GM19438 (cell line): Measurements from ENCODE around the gene REXO1.
"Not testable (repeated sequence)": the region's sequence is repeated elsewhere in the genome, so short reads cannot be mapped to it uniquely, and the experiment has no call there.

Experiments
- ATAC-seq: cut with Tn5 transposase; IDR thresholded peaks from one replicate; pipeline ENCODE4 v1.9.1; 2021; ENCODE audit warnings: low read depth; ENCODE audit not compliant: unreplicated experiment

Gene REXO1

DNA sequence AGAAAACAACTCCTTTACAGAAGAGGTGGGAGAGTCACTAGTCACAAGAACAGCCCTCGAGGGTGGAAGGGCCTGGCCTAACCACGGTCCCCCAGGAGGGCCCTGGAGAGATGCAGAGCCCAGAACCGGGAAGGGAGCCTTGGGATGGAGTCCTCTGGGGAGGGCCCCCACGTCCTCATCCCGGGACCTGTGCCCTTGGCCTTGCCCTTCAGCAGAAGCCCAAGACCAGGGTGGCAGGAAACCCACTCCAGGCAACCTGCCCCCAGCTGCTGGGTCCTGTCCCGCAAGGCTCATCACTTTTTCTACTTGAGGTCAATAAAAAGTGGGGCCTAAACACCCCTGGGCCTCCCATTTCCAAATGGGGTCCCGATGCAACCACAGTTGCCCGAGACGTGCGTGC lies 33.9 kb downstream of the REXO1 start:
- no peak for ATAC-seq

DNA sequence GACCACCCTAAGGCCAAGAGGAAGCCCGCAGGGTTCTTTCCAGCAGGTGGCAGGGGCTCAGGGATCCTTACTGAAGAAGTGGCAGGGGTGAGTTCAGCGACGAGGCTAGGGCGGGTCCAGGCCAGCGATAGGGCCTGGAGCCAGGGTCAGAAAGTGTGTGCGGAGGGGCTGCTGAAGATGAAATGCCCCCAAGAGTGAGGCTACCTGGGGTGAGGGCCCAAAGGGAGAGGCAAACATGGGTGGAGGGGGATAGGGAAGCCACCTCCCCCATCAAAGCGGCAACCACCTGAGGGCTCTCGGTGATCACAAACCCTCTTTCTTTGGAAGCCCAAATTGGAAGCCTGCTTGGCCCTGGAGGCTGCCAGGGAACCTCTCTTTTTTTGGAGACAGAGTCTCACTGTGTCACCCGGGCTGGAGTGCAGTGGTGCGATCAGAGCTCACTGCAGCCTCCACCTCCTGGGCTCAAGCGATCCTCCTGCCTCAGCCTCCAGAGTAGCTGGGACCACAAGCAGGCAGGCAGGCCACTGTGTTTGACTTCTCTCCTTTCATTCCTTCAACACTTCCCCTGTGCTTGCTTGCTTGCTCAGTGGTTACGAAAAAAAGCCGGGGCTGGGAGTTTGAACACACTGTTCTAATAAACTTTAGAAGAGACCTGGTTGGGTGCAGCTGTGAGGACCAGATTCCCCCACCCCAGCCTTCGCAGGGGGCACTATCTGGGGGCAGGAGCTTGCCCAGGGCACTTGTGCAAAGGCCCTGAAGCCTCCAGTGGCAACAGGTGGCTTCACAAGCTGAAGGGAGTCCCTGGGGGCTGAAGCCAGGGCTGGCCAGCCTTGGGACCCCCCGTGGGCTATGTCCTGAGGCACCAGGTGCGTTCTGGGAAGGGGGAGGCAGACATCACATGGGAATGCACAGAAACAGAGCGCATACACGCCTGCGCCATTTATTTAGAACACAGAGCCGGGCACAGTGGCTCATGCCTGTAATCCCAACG lies 34.8 kb downstream of the REXO1 start:
- ATAC-seq, result no peak

DNA sequence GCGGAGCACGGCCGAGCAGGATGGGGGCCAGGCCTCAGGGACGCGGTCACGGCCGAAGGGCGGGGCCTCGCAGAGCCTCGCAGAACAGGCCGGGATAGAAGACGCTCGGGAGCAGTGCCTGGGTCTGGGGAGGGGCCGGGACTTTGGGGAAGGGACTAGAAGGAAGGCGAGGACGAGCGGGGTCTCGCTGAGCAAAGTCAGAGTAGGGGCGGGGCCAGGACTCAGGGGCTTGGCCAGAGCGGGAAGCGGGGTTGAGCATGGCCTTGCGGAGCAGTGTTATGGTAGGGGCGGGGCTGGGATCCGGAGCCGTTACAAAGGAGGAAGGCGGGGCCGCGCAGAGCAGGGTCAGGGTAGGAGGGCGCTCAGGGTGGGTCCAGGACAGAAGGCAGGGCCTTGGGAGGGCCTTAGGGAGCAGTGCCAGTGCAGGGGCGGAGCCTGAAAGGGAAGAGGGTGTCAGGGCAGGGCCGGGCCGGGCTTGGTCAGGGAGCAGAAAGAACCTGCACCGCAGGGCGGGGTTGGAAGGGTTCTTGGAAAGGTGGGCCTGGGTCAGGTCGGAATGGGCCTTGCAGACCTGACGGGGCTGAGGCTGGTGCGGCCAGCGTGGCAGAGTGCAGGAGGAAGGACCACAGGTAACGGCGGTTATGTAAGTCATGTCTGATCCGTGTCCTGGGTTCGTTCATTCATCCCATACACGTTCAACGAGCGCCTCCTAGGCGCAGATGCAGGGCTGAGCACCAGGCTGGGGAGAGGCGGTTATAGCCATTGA lies 35.7 kb downstream of the REXO1 start:
- ATAC-seq, result peak; percentile 76

- no peak for ATAC-seq
These were observed 36.3 kb downstream of the REXO1 start, which contains the start of gene ATP8B3 for GRCh38 chr19:1811942-1812425. ATP8B3 (minus strand) TSS chr19:1812276; CDS start chr19:1811736, 540 bp downstream.

GRCh38 chr19:1811472-1811894 lies 36.8 kb downstream of the REXO1 start:
- ATAC-seq, result no peak

DNA sequence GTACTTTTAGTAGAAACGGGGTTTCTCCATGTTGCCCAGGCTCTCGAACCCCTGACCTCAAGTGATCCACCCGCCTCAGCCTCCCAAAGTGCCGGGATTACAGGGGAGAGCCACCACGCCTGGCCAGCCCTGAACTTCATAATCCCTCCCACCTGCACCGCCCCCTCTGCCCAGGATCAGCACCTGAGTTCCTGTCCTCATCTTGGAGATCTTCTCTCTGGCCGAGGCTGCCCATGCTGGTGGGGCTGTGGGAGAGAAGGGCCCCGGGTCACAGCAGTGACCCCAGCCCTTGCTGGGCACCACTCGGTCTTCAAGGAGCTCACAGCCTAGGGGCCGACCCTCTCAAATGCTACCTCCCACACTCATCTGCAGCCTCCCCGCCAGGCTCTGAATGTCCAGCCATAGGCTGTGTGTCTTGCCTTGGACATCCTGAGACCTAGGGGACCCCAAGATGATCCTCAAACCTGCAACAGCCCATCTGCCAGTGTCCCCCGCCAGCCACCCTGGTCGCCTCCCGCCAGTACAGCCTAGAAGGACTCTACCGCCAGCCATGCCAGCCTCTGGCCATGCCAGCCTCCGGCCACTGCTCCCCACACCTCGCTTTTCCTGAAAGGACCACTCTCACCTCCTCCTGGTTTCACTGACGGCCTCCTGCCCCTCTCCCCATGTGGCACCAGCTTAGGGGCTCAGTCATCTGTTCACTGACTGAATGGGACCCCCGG lies 37.7 kb downstream of the REXO1 start:
- no peak for ATAC-seq

DNA sequence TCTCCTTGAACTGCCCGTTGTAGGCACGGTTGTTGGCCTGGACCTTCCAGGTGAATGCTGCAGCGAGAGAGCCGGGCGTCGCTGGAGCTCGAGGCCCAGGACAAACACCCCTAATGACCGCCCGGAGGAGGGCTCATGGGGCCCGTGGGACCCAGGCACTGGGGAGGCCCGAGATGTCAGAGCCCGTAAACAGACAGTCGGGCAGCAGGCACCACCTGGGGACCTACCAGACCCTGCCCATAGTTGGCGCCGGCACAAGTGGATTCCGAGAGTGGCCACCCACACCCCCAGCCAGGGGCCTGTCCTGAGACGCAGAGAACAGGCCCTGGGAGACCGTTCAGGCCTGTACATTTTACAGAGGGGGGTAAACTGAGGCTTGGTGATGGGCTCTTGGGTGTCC lies 38.6 kb downstream of the REXO1 start:
- ATAC-seq, result no peak

DNA sequence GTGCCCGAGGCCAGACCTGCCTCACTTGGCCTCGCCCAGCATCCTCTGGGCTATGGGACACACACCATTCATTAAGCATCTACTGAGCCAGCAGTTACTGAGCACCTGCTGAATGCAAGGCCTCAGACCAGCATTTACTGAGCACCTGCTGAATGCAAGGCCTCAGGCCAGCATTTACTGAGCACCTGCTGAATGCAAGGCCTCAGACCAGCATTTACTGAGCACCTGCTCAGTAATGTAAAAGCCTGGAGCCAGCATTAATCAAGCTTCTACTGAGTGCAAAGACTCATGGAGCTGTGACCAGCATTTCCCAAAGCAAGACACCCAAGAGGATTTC lies 39.9 kb downstream of the REXO1 start:
- no peak for ATAC-seq

GRCh38 chr19:1807695-1808394 lies 40.4 kb downstream of the REXO1 start:
- no peak for ATAC-seq

DNA sequence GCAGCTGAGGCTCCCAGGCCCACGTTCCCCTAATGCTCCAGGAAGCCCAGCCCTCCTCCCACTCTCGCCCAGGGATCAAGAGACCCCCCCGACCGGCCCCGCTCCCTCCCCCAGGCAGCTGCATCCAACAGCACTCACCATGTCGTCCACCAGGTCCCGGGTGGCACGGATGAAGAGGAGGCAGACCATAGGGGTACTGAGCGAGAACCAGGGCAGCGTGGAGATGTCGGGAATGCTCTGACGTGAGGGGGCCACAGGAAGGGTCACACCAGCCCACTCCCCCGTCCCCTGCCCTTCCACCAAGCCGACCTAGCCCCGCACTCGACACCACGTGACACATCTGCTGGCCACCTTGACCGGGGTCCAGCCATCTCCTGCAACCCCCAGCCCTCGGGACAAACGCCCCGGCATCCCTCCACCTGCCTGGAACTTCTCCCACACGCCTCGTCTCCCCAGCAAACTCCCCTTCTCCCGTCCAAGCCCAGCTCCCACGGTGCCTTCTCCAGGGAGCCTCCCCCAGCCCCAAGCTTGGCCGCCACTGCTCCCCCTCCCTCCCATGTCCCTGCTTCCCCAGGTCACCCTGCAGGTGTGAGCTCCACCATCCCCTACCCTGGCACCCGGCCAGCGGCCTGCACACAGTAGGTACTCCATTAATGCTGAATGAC lies 41.1 kb downstream of the REXO1 start:
- ATAC-seq, result no peak

DNA sequence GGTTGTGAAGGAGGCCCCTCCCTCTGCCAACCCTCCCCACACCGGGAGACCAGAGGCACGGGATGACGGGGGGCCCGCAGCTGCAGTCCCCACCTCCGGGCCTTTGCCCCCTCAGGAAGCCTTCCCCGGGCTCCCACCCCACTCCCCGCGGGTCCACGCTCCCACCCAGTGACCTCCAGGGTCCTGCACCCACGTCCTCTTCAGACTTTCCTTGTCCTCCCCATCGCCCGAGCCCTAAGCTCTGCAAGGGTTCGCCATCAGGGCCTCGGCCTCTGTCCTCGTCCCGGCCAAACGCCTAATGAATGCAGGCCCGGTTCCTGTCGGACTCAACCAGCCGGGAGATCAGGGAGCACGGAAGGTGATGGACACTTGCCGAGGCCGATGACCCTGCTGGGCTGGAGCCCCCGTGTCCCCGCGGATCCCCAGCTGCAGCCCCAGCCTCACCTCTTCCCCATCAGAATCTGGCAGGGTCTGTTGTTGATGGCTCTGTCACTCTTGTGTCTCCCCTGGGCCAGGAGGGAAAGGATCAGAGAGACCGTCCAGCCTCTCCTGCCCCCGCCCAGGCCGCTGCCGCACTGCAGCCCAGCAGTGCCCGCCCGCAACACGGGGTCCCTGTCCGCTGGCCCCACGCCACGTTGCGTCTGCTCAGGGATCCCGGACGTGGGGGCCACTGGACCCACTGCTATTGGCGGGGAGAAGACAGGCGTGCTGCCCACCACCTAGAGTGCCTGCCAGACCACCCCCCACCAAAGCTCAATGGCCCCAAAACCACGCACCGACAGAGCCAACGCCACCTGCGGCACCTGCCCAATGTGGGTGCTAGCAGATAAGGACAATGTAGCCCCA lies 41.9 kb downstream of the REXO1 start:
- ATAC-seq, result no peak

DNA sequence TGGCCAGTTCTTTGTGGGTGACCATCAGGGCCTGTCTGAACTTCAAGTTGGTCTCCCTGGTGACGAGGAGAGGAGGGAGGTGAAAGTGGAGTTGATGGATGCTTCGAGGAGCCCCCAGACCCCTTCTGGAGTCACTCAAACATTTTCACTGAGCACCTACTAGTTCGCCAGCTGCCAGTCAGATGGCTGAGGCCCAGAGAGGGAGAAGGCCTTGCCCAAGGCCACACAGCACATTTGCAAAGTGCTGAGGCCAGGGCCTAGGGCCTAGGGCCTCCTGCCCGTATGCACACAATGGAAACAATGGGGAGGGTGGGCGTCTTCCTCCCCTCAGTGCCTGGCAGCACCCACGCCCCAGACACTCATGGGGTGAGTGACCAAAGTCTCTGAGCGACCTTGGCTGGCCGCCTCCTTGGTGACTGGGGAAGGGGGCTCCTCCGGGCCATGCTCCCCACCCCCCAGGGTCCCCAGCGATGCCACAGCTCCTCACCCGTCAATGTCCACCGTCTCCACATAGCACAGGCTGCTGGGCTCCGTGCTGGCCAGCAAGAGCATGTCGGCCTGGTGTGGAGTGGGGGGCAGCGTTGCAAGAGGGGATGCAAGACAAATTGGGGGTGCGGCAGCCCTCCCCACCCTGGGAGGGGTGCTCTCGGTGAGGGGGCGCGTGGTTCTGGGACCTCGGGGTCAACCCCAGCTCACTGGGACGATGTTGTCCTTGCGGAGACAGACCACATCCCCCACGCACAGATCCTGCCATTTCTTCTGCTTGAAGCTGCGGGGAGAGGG lies 42.7 kb downstream of the REXO1 start:
- no peak for ATAC-seq

GRCh38 chr19:1804858-1805257 lies 43.4 kb downstream of the REXO1 start:
- no peak for ATAC-seq

DNA sequence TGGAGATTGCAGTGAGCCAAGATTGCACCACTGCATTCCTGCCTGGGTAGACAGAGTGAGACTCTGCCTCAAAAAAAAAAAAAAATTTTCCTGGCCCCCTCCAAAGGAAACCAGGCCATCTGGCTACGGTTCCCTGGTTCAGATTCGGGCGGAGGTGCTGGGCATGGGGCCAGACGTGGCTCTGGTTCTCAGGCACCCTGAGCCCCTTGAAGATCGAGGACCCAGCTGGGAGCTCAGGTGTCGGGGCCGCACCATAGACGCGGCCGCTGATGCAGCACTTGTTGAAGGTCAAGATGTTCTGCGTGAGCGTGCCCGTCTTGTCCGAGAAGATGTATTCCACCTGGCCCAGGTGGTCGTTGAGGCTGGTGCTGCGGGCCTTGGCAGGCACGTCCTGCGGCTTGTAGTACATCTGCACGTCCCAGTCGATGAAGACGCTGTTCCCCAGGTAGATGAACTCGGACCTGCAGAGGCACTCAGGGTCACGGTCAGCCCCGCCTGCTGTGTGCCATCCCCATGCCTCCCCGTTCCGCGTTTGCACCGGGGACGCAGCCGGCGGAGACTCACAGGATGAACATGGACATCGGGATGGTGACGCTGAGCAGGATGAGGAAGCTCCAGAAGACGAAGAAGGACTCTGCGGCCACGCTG lies 48.5 kb downstream of the REXO1 start:
- no peak for ATAC-seq

- not testable (repeated sequence) for ATAC-seq
These were observed 51.0 kb downstream of the REXO1 start for GRCh38 chr19:1797313-1797712.

GRCh38 chr19:1796395-1797142 lies 51.7 kb downstream of the REXO1 start:
- ATAC-seq, result no peak
